Medulla oblongata (tissue), 1 donor: Measurements from ENCODE around the gene EP400.
"Not testable (repeated sequence)": the region's sequence is repeated elsewhere in the genome, so short reads cannot be mapped to it uniquely, and the experiment has no call there.

Experiments used
- DNase-seq: peaks from one replicate; pipeline ENCODE4 v3.0.0-alpha.2; 2015; ENCODE audit errors: extremely low spot score

Gene EP400

DNA sequence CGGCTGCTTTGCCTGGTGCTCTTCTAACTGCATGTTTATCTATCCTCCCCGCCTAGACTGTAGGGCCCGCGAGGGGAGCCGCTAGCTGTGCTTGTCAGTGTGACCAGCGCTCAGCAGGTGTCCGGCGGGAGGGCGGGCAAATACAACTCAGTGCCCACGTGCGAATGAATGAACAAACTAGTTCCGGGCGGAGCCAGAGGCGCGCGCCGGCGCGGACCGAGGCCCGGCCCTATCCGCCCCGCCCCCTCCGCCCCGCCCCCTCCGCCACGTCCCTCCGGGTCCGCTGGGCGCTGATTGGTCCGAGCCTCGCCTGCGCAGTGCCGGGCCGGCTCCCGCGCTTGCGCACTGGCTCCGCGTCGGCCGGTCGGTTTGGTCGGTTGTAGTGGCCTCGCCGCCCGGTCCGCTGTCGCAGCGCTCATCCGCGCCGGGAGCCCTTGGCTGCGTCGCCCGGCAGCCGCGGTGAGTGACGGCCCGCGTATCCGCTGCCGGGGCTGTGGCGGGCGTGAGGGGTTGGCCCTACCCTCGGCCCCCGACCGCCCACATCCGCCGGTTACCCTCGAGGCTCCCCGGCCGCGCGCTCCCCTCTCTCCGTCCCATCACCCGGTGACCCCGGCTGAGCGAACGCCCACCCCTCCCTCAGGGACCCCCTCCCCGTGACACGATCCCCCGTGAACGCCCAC, 134.3 kb downstream of the EP400 start:
- peak; percentile 86 for DNase-seq

DNA sequence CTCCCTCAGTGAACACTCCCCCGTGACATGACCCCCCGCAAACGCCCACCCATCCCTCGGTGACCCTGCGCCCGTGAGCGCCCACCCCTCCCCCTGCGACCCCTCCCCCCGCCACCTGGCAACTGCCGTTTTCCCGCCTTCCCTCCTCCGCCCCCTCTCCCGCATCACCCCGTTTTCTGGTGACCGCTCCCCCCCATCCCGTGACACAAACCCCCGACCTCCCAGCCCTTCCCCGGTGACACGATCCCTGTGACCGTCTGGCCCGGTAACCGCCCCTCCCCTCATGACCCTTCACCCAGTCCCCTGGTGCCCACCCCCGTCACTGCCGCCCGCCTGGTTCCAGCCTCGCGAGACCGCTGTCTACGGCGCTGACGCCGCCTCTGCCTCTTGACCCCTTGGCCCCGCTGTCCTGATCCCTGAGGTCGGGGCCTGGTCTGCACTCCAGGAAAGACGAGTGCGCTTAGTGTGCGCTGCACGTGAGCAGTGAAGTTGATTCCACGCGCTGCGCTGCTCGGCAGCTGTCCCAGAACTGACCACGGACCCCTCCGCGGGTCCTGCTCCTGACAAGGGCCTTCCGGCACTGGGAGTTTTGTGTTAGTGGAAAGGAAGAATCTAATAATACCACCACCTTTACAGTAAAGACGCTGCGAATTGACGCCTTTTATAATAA, 135.0 kb downstream of the EP400 start:
- peak; percentile 29 for DNase-seq

DNA sequence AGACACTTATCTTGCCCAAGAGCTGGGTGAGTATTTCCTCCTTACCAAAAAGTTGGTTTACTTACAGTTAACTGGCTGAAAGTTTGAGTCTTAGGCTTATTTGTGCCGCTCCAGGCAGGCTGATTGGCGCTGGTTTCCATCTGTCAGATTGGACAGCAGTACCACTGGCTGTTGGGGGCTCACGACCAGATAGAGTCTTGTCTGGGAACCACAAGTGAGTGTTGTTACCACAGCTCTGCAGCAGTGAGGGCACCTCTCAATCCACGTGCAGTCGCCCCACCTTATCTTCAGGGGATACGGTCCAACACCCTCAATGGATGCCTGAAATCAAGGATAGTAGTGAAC, 135.5 kb downstream of the EP400 start:
- DNase-seq, result no peak

DNA sequence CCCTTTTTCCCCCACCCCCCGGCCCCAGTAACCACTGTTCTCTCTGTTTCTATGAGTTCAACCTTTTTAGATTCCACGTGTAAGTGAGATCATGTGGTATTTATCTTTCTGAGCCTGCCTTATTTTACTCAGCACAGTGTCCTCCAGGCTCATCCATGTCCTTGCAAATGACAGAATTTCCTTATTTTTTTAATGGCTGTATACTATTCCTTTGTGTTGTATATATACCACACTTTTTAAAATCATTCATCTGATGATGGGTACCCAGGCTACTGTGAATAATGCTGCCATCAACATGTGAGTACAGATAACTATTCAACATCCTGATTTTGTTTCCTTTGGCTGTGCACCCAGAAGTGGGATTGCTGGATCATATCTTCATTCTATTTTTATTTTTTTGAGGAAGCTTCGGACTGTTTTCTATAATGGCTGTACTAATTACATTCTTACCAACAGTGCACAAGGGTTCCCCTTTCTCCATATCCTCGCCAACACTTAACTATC, 139.7 kb downstream of the EP400 start:
- no peak for DNase-seq

DNA sequence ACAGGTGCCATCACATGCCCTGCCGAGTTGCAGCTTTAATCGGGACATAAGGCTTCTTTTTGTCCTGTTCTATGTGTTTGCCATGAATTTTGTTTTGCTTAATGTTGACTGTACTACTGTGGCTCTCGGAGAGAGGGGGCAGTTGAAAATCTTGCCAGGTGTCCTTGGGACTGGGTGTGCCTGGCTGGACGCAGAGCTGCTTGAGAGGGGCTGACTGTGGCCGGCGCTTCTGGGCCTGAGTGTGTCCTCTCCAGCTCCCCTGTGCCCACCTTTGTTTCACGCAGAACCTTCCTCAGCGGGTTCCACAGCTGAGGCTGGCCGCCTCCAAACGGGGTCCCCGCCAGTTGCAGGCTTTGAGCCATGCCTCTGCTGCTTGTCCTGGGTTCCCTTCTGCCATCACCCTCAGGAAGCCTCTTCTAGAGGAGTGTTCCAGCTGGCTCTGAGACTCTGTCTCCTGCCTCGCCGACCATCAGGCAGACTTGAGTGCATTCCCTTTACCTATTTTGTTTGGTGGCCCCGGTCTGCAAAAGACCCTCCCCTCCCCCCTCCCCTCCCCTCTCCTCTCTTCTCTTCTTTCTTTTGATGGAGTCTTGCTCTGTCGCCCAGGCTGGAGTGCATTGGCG, 144.6 kb downstream of the EP400 start:
- DNase-seq, result no peak

DNA sequence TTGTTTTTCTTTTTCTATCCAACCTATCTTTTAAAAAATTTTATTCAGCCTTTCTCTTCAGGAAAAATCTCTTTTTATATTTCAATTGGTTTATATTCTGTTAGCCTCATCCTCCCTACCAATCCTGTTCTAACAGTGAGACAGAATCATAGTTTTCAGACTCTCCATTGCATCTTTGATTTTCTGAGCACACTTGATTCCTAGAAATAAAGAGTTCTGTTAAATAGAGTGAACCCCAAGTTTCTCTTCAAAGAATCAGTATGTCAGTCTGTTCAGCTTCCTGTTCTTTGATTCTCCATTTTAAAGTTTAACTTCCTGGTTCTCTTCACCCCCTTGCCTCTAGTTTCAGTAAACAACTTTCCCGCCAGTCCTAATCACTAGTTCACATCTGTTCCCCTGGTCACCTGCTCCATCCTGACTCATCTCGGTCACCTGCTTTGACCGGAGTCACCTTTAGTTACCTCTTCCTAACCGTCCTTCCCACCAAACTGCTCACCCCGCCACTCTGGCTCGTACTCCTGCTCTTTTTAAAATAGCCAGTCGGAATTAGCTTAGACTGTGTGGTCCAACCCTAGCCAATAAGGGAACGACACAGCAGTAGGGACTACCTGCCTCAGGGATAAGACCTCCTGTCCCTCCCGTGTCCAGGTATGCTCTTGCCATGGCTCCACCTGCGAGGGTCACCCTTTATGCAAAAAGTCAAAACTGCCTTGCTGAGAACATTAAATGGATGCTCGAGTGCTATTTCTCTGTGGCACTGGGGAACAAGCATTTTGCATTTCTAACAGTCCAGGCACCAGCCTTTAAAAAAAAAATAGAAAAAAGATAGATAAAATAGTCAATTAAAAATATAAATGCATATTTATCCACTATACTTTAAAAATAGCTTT, 146.0 kb downstream of the EP400 start:
- DNase-seq, result no peak

DNA sequence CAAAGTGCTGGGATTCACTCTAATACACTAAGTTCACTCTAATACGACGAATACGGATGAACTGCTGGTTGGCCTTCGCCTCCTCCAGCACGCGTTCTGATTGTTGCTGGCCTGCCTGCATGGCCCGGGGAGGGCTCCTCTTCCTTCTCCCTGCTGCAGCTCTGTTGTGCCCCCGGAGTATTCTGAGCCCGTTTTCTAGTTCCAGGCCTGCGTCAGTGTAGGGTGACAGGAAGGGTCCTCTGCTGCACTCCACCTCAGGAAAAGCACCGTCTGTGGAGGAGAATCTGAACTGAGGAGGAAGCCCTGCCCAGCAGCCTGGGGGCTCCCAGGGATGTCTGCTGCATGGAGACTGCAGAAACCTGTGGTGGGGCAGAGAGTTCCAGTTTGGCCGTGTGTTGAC, 150.0 kb downstream of the EP400 start:
- no peak for DNase-seq

DNA sequence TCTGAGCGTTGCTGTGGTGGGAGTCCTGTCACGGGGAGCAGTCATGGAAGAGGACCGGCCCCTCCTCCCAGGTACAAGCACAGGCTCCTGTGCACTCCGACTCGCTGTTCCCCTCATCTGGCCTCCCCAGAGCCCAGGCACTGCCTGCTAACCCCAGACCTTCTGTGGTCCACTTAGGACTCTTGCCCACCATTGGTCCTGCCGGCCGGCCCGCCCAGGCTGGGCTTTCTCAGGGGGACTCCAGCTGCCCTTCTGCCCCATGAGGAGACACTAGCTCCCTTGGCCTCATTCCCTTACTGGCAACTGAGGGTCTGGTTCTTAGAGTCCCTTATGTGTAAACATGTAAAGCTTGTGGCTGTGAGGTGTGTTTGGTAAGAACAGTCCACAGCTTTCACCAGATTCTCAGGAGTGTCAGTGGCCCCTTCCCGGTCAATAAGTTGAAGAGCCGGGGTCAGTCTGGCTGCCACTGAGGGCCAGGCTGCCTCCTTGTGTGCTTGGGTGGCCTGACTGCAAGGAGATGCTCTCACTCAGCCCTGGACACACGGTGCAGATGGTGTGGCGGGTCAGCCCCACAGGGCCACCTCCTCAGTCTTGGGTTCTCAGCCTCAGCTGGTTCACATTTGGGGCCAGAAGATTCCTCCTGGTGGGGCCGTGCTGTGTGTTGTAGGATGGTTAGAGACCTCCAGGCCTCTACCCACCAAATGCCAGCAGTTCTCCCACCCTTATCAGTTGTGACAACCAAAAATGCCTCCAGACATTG, 150.7 kb downstream of the EP400 start:
- no peak for DNase-seq

DNA sequence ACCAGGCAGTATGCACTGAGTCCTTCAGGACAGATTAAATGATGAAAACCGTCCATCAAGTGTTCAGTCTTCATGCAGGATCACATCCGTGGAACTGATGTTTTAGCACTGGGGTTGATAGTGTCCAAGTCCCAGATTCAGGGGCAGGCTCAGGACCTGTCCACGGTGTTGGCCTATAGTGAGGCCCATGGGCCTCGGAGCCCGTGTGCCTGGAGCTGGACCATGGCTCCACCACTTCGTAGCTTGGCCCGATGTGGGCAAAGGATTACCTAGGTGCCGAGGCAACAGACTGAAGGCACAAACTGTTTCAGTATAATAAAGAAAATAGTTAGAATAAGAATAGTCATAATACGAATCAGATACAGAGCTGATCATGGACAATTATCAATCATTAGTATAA, 152.6 kb downstream of the EP400 start:
- DNase-seq, result no peak

DNA sequence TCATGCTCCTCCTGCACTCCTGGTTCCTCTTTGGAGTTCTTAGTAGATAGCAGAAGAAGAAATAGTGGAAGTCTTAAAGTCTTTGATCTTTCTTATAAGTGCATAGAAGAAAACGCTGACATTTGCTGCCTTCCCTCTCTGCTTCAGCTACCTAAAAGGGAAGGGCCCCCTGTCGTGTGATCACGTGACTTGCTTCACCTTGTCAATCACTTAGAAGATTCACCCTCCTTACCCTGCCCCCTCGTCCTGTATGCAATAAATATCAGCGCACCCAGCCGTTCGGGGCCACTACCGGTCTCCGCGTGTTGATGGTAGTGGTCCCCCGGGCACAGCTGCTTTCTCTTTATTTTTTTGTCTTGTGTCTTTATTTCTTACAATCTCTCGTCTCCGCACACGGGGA, 153.3 kb downstream of the EP400 start:
- not testable (repeated sequence) for DNase-seq

DNA sequence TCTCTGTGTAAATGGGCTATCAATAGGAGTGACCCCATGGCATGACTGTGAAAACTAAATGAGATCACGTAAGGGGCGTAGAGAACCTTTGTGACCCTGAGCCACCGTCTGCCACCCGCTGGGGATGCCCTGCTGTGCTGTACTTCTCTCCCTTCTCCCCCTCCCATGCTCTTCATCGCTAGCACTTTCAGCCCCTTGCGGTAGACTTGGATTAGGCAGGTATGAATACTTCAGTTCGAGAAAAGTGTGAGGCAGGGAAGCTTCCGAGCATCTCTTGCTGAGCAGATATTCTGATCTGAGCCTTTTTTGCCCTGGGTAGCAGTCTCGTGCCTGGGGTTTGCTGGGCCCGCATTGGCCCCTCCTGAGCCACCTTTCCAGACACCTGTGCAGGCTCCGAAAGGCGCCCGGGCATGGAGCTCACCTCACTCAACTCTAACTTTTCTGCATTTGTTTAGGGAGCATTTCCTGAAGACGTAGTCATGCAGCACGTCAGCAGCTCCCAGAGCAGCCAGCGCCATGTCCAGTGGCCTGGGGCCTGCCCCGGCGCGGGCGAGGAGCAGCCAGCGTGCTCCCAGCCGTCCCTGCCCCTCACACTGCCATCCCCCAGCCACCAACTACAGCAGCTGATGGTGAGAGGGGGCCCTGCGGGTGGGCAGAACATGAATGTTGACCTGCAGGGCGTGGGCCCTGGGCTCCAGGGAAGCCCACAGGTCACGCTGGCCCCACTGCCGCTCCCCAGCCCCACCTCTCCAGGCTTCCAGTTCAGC, 154.0 kb downstream of the EP400 start:
- no peak for DNase-seq

DNA sequence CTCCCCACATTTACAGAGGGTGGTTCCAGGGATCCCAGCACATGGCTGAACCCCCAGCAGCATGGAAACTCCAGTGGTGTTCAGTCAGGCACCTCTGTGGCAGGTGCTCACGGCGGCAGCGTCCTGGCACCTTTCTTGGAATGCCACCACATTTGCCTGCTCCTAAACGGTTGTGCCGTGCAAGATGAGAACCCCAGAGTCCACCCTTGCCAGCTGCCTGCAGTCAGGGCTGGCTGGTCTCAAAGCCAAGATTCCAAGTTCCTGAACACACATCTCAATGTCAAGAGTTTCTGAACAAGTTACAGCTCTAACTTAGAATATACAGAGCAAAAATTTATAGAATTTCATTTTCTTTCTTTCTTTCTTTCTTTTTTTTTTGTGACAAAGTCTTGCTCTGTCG, 155.7 kb downstream of the EP400 start:
- DNase-seq, result no peak

DNA sequence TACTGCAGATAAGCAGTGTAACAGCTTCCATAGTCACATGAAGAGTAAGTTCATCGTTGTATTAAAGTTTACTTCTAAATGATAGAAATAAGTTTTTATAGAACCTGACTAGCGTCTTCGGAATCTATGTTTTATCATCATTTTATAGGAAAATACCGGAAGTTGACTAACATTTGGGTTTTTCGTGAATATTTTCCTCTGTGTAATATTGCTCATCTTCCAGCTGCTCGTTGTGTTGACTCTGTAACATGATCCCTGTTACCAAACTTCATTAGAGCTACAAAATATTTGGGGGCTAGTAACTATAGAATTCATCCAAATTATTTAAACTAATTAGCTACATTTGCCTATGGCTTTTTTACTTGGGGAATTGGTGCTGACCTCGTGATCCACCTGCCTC, 157.2 kb downstream of the EP400 start:
- no peak for DNase-seq

DNA sequence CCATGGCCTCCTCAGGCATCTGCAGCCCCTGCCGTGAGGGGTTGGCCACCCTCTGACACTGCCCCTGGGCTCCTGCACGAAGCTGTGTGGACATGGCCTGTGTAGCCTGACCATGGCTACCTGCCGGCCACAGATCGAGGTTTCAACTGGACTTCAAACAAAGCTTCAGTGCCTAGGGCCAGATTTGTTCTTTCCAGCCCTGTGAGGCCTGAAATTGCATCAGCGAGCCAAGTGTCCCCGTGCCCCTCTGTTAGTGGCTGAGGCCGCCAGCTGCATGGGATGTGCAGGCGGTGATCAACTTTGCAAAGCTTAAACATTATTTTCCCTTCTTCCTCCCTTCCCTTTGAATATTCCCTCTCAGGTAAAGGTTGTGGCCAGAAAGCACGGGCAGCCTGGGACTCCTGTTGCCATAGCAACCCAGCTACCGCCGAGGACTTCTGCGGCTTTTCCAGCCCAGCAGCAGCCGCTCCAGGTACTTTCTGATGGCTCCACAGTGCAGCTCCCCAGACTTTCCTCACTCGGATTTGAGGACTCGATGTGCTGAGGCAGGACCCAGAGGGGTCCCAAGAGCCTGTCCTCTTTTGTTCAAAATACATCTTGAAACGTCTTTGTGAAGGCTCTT, 158.6 kb downstream of the EP400 start:
- no peak for DNase-seq

DNA sequence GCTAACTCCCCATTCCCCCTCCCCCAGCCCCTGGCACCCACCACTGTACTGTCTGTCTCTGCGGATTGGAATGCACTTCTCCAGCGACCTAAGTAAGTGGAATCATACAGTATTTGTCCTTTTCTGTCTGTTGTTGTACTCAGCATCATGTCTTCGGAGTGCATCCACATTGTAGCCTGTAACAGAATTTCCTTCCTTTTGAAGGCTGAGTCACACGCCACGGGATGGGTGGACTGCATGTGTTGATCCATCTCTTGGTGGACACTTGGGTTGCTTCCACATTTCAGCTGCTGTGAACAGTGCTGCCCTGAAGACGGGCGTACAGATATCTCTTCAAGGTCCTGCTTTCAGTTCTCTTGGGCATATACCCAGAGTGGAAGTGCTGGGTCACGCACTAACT, 160.0 kb downstream of the EP400 start:
- DNase-seq, result no peak

DNA sequence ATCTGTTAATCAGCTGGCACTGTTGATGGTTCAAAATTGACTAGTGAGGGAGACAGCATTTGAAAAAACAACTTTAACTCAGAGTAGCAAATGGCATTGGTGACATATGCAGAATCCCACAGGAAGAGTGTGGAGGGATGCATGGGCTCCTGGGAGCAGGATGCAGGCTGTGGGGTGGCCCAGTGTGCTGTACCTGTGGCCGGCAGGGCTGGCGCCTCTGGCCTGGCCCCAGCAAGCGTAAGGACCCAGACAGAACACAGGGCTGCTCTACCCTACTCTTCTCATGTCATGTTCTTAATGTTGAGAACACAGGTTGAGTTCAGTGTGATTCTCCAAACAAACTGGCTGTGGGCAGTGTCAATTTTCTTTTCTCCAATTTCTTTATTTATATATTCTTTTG, 160.9 kb downstream of the EP400 start:
- no peak for DNase-seq

DNA sequence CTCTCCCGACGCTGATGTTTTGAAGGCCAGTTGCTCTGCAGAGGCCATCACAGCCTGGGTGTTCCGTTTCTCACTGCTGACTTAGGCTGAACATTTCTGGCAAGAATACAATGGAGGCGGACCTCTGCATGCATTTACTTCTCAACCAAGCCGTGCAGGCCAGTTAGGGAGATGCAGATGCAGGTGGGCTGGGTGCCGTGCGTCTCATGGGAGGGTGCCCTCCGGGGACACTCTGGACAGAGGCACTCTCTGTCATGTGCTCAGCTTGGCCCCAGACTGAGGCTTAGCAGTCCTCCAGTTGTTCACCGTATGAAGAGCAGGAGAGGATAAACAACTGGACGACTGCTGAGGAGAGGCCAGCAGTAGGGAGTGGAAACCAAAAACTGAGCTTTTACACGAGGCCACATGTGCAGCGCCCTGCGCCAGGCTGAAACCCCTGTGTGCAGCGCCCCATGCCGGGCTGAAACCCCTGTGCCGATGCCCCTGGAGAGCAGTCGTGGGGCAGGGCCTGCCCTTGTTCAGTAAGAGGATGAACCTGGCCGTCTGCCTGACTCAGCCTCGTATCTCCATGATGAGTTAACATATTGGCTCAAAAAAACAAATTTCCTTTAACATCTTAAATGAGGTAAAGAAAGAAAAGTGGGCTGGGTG, 162.0 kb downstream of the EP400 start:
- DNase-seq, result no peak

DNA sequence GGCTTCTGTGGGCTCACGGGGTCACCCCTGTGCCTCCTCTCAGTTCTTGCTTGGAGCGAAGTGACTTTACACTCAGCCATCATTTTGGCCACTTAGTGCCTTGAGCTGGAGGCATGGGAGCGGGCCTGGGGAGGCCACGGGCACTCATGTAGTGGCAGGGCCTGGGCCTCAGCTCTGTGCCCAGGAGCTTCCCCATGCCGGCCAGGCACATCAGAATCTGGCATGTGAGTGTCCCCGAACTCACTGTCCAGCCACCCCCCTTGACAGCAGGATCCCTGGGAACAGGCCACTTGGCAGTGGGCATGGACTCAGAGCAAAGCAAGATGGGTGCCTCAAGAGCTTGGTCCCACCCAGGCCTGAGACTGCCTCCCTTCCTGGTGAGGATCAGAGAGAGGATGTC, 164.9 kb downstream of the EP400 start:
- DNase-seq, result no peak

DNA sequence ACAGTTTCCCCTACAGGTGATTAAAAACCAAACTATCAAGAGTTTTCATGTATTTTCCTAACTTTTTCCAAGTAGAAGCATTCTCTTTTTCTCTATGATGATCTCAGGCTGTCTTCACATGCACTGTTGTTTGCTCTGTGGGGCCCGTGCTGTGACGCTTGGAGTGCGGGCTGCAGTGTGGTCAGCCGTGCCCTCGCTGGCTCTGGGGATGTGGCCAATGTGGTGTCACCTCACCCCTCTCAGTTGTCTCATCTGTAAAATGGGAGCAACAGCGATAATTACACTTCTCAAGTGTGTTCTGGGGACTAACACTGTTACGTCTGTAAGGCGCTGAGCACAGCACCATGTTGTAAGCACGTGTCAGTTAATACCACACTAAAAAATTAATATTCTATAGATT, 165.8 kb downstream of the EP400 start:
- no peak for DNase-seq
